GM12892 (cell line): ENCODE results near the gene STRA6.

Experiments used
- POLR2A ChIP-seq: IDR thresholded peaks from 2 replicates; pipeline ENCODE4 v1.6.1; 2011; ENCODE audit warnings: low read depth, low read length, control low read depth
- POLR2AphosphoS5 ChIP-seq: IDR thresholded peaks from 2 replicates; pipeline ENCODE4 v1.6.1; 2011; ENCODE audit warnings: low read depth, low read length, control low read depth
- TAF1 ChIP-seq: IDR thresholded peaks from 2 replicates; pipeline ENCODE4 v1.6.1; 2011; ENCODE audit warnings: low read depth, mild to moderate bottlenecking, control low read depth, low read length, borderline replicate concordance

DNA sequence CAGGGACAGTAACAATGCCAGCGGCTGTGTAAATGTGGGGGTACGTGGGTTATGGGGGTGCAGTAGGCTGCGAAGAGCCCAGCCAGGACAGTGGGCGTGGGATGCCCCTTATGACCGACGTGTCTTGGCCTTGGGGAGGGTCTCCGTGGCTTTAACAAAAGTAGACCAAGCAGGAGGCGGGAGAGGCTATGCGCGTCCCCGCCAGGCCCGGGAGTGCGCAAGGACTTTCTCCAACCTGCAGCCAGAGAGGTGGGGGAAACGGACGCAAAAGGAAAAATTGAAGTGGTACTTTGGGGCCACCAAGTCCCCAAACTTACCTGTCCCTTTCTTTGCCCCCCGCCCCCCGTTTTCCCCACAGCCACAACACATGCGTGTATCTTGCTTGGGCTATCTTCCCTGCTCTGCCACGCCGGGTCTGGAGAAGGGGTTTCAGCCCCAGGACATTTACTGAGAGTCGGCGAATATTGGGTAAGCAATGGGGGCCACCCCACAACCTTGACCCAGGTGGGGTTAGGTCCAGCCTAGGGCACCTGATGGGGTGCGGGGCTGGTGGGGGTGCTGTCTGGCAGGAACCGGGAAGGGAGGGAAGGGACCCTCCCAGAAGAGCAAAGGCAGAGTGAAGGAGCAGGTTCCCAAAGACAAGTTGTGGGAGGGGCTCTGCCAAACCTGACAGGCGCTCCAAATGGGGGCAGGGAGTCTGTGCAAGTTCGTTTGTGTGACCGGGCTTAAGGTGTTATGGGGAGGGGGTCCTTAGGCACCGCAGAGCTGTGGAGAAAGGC lies 71.5 kb downstream of the STRA6 start:
- TF ChIP-seq POLR2A (no peak), TAF1 (no peak), POLR2AphosphoS5 (no peak)
